Brain pericyte (primary cell): ENCODE data around the gene RBBP4.

ENCODE experiments used
- DNase-seq: peaks from one replicate; pipeline ENCODE4 v3.0.0-alpha.2; 2012; ENCODE audit warnings: low read depth, low spot score

RBBP4 gene

DNA sequence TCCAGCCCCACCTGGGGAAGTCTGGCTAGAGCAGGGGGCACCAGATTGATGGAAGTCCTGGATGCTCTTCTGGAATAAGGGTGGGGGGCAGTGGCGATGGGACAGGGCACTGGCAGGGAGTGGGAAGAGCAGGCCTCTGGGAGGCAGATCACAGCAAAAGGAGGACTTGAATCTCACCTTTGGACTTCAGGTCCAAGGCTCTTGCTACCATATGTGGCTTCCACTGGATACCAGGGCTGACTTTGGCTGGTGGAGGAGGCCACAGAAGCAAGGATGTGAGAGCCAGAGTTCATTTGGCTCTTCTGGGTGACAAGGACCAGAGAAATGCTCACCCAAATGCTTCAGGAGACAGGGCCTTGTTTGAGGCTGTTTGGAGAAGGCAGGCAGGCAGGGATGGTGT, 67.5 kb downstream of the RBBP4 start:
- no peak for DNase-seq

- DNase-seq, result no peak
Measured at GRCh38 chr1:32719681-32720275, 68.8 kb downstream of the RBBP4 start.

GRCh38 chr1:32724678-32725614, 73.9 kb downstream of the RBBP4 start:
- DNase-seq, result peak; percentile 51

DNA sequence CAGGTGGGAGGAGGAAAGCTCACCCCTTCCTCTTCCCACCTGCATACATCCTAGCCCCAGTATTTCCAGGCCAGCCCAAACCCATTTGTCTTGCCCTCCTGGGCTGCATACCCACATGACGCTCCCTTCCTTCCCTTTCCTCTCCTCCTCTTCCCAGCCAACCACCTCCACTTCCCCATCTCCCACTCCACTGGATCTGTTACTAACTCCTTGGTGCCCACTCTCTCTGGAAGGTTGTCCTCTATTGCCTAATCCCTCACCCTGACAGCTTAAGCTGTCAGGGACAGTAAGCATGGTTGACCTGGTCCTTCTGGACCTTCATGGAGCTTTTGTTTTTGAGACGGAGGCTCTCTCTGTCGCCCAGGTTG, 74.6 kb downstream of the RBBP4 start:
- no peak for DNase-seq

DNA sequence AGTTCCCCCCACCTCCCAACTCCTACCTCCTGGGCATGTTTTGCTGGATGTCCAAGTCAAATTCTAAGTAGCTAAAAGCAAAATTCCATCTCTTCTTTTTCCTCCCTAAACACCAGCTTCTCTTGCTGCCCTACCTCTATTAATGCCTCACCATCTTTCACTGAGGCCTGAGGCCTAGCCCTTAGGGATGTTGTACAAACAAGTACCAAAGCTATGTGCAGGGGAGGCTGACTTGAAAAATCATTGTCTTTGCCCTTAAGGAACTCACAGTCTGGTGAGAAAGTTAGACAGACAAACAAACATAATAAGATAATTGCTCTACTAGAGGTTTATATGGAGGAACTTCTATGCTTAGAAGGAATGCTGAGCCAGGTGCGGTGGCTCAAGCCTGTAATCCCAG, 76.9 kb downstream of the RBBP4 start:
- no peak for DNase-seq

DNA sequence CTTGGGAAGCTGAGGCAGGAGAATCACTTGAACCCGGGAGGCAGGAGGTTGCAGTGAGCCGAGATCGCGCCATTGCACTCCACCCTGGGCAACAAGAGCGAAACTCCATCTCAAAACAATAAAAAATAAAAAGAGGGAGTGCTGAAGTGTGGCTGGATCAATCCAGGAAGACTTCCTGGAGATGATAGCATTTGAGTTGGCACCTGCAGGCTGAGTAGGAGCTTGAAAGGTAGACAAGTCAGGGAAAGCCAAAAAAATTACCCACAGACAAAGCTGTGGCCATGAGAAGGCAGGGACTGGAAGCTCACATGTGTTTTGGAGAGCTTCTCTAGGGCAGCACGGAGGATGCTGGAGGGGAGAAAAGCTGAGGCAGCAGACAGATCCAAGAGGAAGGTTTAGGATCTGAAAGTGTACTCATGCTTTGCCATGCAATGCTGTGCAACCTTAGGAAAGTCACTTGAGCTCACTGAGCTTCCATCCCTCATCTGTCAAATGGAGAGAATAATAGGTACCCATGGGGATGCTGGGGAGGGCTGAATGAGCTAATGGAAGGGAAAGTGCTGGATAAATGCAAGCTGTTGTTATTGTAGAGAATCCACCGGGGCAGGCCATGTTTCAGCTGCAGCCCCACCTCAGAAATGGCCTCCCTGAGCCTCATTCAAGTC, 77.5 kb downstream of the RBBP4 start:
- no peak for DNase-seq

DNA sequence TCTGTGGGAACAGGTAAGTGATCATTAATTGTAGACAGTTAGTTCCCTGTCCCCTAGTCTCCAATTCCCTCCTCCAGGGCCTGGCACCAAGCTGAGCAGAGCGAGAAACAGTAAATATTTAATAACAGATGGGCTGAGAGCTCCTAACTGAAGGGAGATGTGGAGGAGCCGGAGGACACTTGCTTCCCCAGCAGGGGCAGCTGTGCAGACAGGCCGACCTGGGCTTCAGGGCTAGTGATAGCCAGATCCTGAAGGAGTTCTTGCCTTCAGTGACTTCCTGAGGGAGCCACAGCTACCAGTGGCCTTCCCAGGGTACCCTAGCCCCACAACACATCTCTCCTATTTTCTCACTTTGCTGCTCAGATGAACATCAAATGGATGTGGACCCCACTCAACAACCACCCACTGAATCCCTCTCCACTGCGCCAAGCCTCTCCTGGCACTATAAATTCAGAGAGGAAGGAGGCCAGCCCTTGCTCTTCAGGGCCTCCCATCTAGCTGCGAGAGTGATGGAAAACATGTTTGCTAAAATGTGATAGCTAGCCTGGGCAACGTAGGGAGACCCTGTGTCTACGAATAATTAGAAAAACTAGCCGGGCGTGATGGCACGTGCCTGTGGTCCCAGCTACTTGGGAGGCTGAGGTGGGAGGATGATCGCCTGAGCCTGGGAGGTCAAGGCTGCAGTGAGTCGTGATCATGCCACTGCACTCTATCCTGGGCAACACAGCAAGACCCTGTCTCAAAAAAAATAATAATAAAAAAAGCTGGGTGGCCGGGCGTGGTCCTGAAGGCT, 78.4 kb downstream of the RBBP4 start:
- no peak for DNase-seq

DNA sequence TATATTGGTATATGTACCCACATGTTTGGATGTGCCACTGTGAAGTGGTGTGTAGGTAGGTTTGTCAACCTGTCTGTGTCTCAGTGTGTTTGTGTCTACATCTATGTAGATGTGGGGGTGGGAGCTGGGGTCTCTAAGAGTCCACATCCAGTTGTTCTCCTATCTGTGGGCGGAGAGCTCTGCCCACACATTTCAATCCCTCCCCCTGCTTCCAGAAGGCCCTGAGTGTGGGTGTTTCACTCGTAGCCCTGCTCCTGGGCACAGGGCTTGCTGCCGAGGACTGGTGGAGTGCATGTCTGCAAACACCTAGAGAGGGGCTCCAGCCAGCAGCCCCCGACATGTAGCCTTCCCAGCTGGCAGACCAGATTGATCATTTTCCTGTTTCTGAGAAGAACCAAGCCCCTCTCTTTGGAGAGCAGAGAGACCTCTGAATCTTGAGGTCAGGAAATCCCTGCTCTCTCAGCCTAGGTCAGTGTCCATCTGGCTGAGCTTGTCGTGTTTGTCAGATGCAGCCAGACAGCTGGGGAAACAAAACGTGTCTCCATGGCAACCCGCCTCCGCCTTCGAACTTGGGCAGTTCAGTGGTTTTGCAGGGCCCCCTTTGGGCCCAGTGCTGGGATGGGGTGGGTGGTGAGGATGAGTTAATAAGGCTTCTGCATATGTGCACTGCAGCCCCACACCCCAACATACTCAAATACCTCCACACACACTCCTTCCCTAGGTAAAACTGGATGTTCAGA, 82.7 kb downstream of the RBBP4 start:
- DNase-seq, result no peak
